ENCODE data around the gene SIRT5.
A peak's percentile ranks its signal among the peaks of the same experiment; 100 is the strongest.

The SIRT5 gene

GRCh38 chr6:13614126-13614925, 39.9 kb downstream of the SIRT5 start:
- DNase-seq (ENCODE audit: low read depth, low spot score): no peak
- TF ChIP-seq CTCF (IDR thresholded peaks at IDR 0.05; ENCODE audit: low read depth, low read length): no peak
- in situ Hi-C loops (cut with HindIII; ENCODE audit: low sequenced_read_pairs): no loop called here
- peak overlapping the region; percentile 94 for H3K4me3 ChIP-seq (ENCODE audit: low read depth, low read length)

- peak within 1 kb of the TSS; percentile 94 for H3K4me3 ChIP-seq (ENCODE audit: low read depth, low read length)
- peak; percentile 98 for DNase-seq (ENCODE audit: low read depth, low spot score)
- in situ Hi-C loops (cut with HindIII; ENCODE audit: low sequenced_read_pairs): no loop called here
- TF ChIP-seq CTCF (IDR thresholded peaks at IDR 0.05; ENCODE audit: low read depth, low read length): peak; percentile 89
Measured at GRCh38 chr6:13614926-13615791, 40.8 kb downstream of the SIRT5 start, which contains the start of gene NOL7. TSS of gene NOL7 (plus strand) at chr6:13615335. CDS start at chr6:13615359, 24 bp downstream.

- TF ChIP-seq CTCF (IDR thresholded peaks at IDR 0.05; ENCODE audit: low read depth, low read length): no peak
- DNase-seq (ENCODE audit: low read depth, low spot score): no peak
- in situ Hi-C loops (cut with HindIII; ENCODE audit: low sequenced_read_pairs): no loop called here
- H3K4me3 ChIP-seq (ENCODE audit: low read depth, low read length): peak overlapping the region; percentile 94
Measured at GRCh38 chr6:13615792-13616120, 41.4 kb downstream of the SIRT5 start.

- H3K4me3 ChIP-seq (ENCODE audit: low read depth, low read length): no peak overlapping the region
- in situ Hi-C loops (cut with HindIII; ENCODE audit: low sequenced_read_pairs): no loop called here
- TF ChIP-seq CTCF (IDR thresholded peaks at IDR 0.05; ENCODE audit: low read depth, low read length): no peak
- DNase-seq (ENCODE audit: low read depth, low spot score): no peak
Measured at GRCh38 chr6:13617066-13617465, 42.7 kb downstream of the SIRT5 start.

- peak; percentile 61 for TF ChIP-seq CTCF (IDR thresholded peaks at IDR 0.05; ENCODE audit: low read depth, low read length)
- no peak overlapping the region for H3K4me3 ChIP-seq (ENCODE audit: low read depth, low read length)
- DNase-seq (ENCODE audit: low read depth, low spot score): peak; percentile 14
- in situ Hi-C loops (cut with HindIII; ENCODE audit: low sequenced_read_pairs): no loop called here
Measured at GRCh38 chr6:13624871-13625288, 50.5 kb downstream of the SIRT5 start.

- no peak for TF ChIP-seq CTCF (IDR thresholded peaks at IDR 0.05; ENCODE audit: low read depth, low read length)
- H3K4me3 ChIP-seq (ENCODE audit: low read depth, low read length): no peak overlapping the region
- DNase-seq (ENCODE audit: low read depth, low spot score): no peak
- in situ Hi-C loops (cut with HindIII; ENCODE audit: low sequenced_read_pairs): no loop called here
Measured at GRCh38 chr6:13629459-13630116, 55.2 kb downstream of the SIRT5 start.

All from astrocyte of the spinal cord (primary cell).